KMS-11 (cell line): ENCODE results near the gene FCN2.

Experiments
- H2AFZ ChIP-seq: fragments of 200-600 bp; sonication (generic); 2 replicates; pipeline ENCODE4 v1.6.1; 2016; ENCODE audit warnings: antibody characterized with exemption, mixed run types, low read depth
- H3K27ac ChIP-seq: fragments of 200-600 bp; sonication (generic); 2 replicates; pipeline ENCODE4 v1.6.1; 2016; ENCODE audit warnings: mild to moderate bottlenecking, mixed run types
- H3K27me3 ChIP-seq: fragments of 200-600 bp; sonication (generic); 2 replicates; pipeline ENCODE4 v1.6.1; 2017; ENCODE audit warnings: mild to moderate bottlenecking, low read depth, mixed run types, moderate library complexity; ENCODE audit not compliant: insufficient read depth
- H3K36me3 ChIP-seq: fragments of 200-600 bp; sonication (generic); 2 replicates; pipeline ENCODE4 v1.6.1; 2017; ENCODE audit warnings: mild to moderate bottlenecking, mixed run types; ENCODE audit not compliant: insufficient read depth
- H3K4me1 ChIP-seq: fragments of 200-600 bp; sonication (generic); 2 replicates; pipeline ENCODE4 v1.6.1; 2016; ENCODE audit warnings: mild to moderate bottlenecking, low read depth, mixed run types; ENCODE audit not compliant: poor library complexity, severe bottlenecking
- H3K4me2 ChIP-seq: fragments of 200-600 bp; sonication (generic); 2 replicates; pipeline ENCODE4 v1.7.0; 2016; ENCODE audit warnings: mild to moderate bottlenecking, mixed run types
- H3K4me3 ChIP-seq: fragments of 200-600 bp; sonication (generic); IDR thresholded peaks from 2 replicates; pipeline ENCODE4 v1.6.1; 2017; ENCODE audit warnings: low read depth, low read length, mixed read lengths; ENCODE audit not compliant: insufficient read depth
- H3K79me2 ChIP-seq: fragments of 200-600 bp; sonication (generic); 2 replicates; pipeline ENCODE4 v1.6.1; 2016; ENCODE audit warnings: low read depth, mixed run types; ENCODE audit not compliant: insufficient read depth
- H3K9ac ChIP-seq: fragments of 200-600 bp; sonication (generic); 2 replicates; pipeline ENCODE4 v1.6.1; 2016; ENCODE audit warnings: mild to moderate bottlenecking, mixed run types
- H4K20me1 ChIP-seq: fragments of 200-600 bp; sonication (generic); 2 replicates; pipeline ENCODE4 v1.6.1; 2016; ENCODE audit warnings: mild to moderate bottlenecking, mixed run types; ENCODE audit not compliant: insufficient read depth
- CTCF ChIP-seq: fragments of 200-600 bp; sonication (generic); conservative IDR thresholded peaks from 2 replicates; pipeline ENCODE4 v1.6.1; 2017; ENCODE audit warnings: low read depth, mild to moderate bottlenecking, antibody characterized with exemption, low read length, moderate library complexity, mixed read lengths

The FCN2 gene

DNA sequence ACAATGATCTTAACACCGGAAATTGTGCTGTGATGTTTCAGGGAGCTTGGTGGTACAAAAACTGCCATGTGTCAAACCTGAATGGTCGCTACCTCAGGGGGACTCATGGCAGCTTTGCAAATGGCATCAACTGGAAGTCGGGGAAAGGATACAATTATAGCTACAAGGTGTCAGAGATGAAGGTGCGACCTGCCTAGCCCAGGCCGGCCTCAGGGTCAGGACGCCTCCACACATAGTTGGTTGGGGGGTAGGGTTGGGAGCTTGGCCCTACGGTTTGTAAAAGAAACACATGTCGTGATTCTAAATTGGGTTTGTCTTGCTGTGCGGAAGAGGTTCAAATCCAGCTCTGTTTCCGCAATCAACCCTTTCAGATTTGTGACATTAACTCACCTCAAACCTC lies 6.6 kb downstream of the FCN2 start:
- Histone ChIP-seq H3K27ac (no peak overlapping the region), H3K36me3 (no peaks in the 10 kb centered on the region), H3K4me2 (no peak overlapping the region), H4K20me1 (no peaks in the 10 kb centered on the region), H3K4me1 (no peaks in the 10 kb centered on the region), H3K9ac (no peak overlapping the region), H3K79me2 (no peaks in the 10 kb centered on the region), H2AFZ (no peak overlapping the region), H3K27me3 (peaks cover 24% of the 10 kb centered on the region; the same call in 1 of the 2 replicates), H3K4me3 (no peak overlapping the region)
- no peak for TF ChIP-seq CTCF

GRCh38 chr9:134887686-134888602 lies 7.3 kb downstream of the FCN2 start:
- Histone ChIP-seq H3K4me1 (no peaks in the 10 kb centered on the region), H2AFZ (no peak overlapping the region), H4K20me1 (no peaks in the 10 kb centered on the region), H3K27me3 (peaks cover 24% of the 10 kb centered on the region; the same call in 1 of the 2 replicates), H3K4me2 (no peak overlapping the region), H3K9ac (no peak overlapping the region), H3K79me2 (no peaks in the 10 kb centered on the region), H3K4me3 (no peak overlapping the region), H3K36me3 (no peaks in the 10 kb centered on the region), H3K27ac (no peak overlapping the region)
- no peak for TF ChIP-seq CTCF

GRCh38 chr9:134888603-134889190 lies 8.1 kb downstream of the FCN2 start:
- H3K36me3 ChIP-seq: no peaks in the 10 kb centered on the region
- H3K4me1 ChIP-seq: no peaks in the 10 kb centered on the region
- H2AFZ ChIP-seq: no peak overlapping the region
- no peak overlapping the region for H3K4me3 ChIP-seq
- H3K79me2 ChIP-seq: no peaks in the 10 kb centered on the region
- H4K20me1 ChIP-seq: no peaks in the 10 kb centered on the region
- TF ChIP-seq CTCF: no peak
- H3K27me3 ChIP-seq: peaks cover 24% of the 10 kb centered on the region; the same call in 1 of the 2 replicates
- H3K27ac ChIP-seq: no peak overlapping the region
- no peak overlapping the region for H3K4me2 ChIP-seq
- no peak overlapping the region for H3K9ac ChIP-seq

DNA sequence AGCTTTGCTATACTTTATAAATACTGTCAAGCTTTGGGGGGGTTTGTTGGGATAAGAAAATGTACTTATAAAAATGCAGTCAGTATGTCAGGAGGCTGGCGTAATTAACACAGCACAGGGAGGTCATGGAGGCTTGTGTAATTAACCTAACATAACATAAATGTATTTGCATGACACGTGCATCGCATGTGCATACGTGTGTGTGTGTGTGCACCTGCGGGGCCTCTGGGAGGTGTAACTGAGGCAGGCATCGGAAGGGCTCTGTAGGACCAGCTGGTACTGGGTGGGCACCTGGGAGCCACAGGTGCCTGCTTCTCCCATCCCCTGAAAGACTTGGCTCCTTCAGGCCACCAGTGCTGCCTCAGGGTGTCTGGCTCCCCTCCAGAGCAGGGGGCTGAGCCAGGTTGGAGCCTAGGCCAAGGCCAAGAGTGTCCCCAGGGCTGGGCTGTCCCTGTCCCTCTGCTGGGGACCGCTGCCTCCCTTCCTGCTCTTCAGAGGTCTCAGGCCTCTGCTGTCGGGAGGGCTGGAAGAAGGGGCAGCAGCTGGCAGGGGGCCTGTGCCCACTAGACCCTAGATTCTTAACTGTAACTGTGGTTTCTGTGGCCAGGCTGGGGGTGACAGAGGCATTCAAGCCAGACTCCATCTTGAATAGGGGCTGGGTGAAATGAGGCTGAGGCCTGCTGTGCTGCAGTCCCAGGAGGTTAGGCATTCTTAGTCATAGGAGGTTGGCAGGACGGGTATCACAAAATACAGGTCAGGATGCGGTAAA lies 9.0 kb downstream of the FCN2 start:
- no peak overlapping the region for H3K27ac ChIP-seq
- H3K4me1 ChIP-seq: no peaks in the 10 kb centered on the region
- H4K20me1 ChIP-seq: no peaks in the 10 kb centered on the region
- H3K27me3 ChIP-seq: peaks cover 19% of the 10 kb centered on the region; the same call in 1 of the 2 replicates
- no peak overlapping the region for H3K4me3 ChIP-seq
- no peak for TF ChIP-seq CTCF
- H2AFZ ChIP-seq: no peak overlapping the region
- H3K36me3 ChIP-seq: no peaks in the 10 kb centered on the region
- no peaks in the 10 kb centered on the region for H3K79me2 ChIP-seq
- no peak overlapping the region for H3K4me2 ChIP-seq
- H3K9ac ChIP-seq: no peak overlapping the region
